Progenitor cell of endocrine pancreas (in vitro differentiated cells): ENCODE measurements around the gene SYT6. TPM values are rescaled to one million over a fixed set of nuclear protein-coding genes. Genes with fewer than 3 reads are reported as not detected.

Source experiments
- DNase-seq: peaks from one replicate; pipeline ENCODE4 v3.0.0; 2021; ENCODE audit warnings: low spot score; ENCODE audit not compliant: unreplicated experiment
- H3K27ac Mint-ChIP-seq: 2 replicates; pipeline ENCODE4 v1.8.0; 2021; ENCODE audit warnings: mild to moderate bottlenecking, moderate library complexity, mixed read lengths
- H3K27me3 Mint-ChIP-seq: 2 replicates; pipeline ENCODE4 v1.8.0; 2021; ENCODE audit warnings: mixed read lengths
- H3K36me3 Mint-ChIP-seq: 2 replicates; pipeline ENCODE4 v1.8.0; 2022; ENCODE audit warnings: mixed read lengths; ENCODE audit not compliant: insufficient read depth
- H3K4me1 Mint-ChIP-seq: 2 replicates; pipeline ENCODE4 v1.8.0; 2021; ENCODE audit warnings: low read depth, mixed read lengths
- H3K4me3 Mint-ChIP-seq: 2 replicates; pipeline ENCODE4 v1.8.0; 2021; ENCODE audit warnings: low read depth, mild to moderate bottlenecking, moderate library complexity, mixed read lengths
- H3K9me3 Mint-ChIP-seq: 2 replicates; pipeline ENCODE4 v1.8.0; 2021; ENCODE audit warnings: low read depth, mixed read lengths
- CTCF ChIP-seq: fragments of 200-600 bp; sonication (generic); IDR thresholded peaks from one replicate; pipeline ENCODE4 v1.5.0; 2021; ENCODE audit warnings: antibody characterized with exemption, mild to moderate bottlenecking; ENCODE audit not compliant: unreplicated experiment
- total RNA-seq: library from RNA; stranded (reverse); gene quantifications from 2 replicates; pipeline ENCODE4 v1.2.1, GENCODE V29; 2021

The SYT6 gene
- total RNA-seq, 1 donor from 2014 or later: 0.98 TPM

GRCh38 chr1:114164840-114165543 is 11.3 kb upstream of the SYT6 start:
- H3K9me3 Mint-ChIP-seq: no peaks in the 10 kb centered on the region
- H3K27me3 Mint-ChIP-seq: peaks cover 51% of the 10 kb centered on the region
- no peak overlapping the region for H3K4me3 Mint-ChIP-seq
- H3K36me3 Mint-ChIP-seq: no peaks in the 10 kb centered on the region
- no peak for DNase-seq
- H3K4me1 Mint-ChIP-seq: no peaks in the 10 kb centered on the region
- no peak for TF ChIP-seq CTCF
- no peak overlapping the region for H3K27ac Mint-ChIP-seq

- no peak for TF ChIP-seq CTCF
- H3K27me3 Mint-ChIP-seq: peaks cover 79% of the 10 kb centered on the region
- no peak for DNase-seq
- H3K9me3 Mint-ChIP-seq: no peaks in the 10 kb centered on the region
- no peak overlapping the region for H3K27ac Mint-ChIP-seq
- no peaks in the 10 kb centered on the region for H3K36me3 Mint-ChIP-seq
- H3K4me1 Mint-ChIP-seq: no peaks in the 10 kb centered on the region
- H3K4me3 Mint-ChIP-seq: no peak overlapping the region
These were observed 6.3 kb upstream of the SYT6 start for GRCh38 chr1:114159941-114160340.

- Mint-ChIP-seq H3K9me3 (no peaks in the 10 kb centered on the region), H3K4me3 (no peak overlapping the region), H3K4me1 (no peaks in the 10 kb centered on the region), H3K27ac (no peak overlapping the region), H3K27me3 (peaks cover 81% of the 10 kb centered on the region), H3K36me3 (no peaks in the 10 kb centered on the region)
- no peak for DNase-seq
- no peak for TF ChIP-seq CTCF
These were observed 3.6 kb upstream of the SYT6 start for GRCh38 chr1:114157275-114157660.

GRCh38 chr1:114156538-114157274 is 3.0 kb upstream of the SYT6 start:
- Mint-ChIP-seq H3K27me3 (peaks cover 83% of the 10 kb centered on the region), H3K4me1 (peaks cover 2% of the 10 kb centered on the region), H3K27ac (no peak overlapping the region), H3K36me3 (no peaks in the 10 kb centered on the region), H3K4me3 (no peak overlapping the region), H3K9me3 (no peaks in the 10 kb centered on the region)
- no peak for DNase-seq
- no peak for TF ChIP-seq CTCF

- H3K4me1 Mint-ChIP-seq: peaks cover 2% of the 10 kb centered on the region
- H3K9me3 Mint-ChIP-seq: no peaks in the 10 kb centered on the region
- H3K4me3 Mint-ChIP-seq: no peak overlapping the region
- H3K27ac Mint-ChIP-seq: no peak overlapping the region
- H3K36me3 Mint-ChIP-seq: no peaks in the 10 kb centered on the region
- DNase-seq: no peak
- no peak for TF ChIP-seq CTCF
- peaks cover 83% of the 10 kb centered on the region for H3K27me3 Mint-ChIP-seq
These were observed 2.0 kb upstream of the SYT6 start for GRCh38 chr1:114155706-114156105.
